ENCODE measurements around the gene APOBEC3B. TPM values are rescaled to one million over a fixed set of nuclear protein-coding genes. Genes with fewer than 3 reads are reported as not detected.
"Not testable (repeated sequence)": the region's sequence is repeated elsewhere in the genome, so short reads cannot be mapped to it uniquely, and the experiment has no call there.

Gene APOBEC3B
- polyA plus RNA-seq, 4 donors, result 5.9 to 7.5 (median 6.8) TPM

- no peak for DNase-seq (ENCODE audit: low read depth in 4 of 4, low spot score in 2 of 4)
These were observed 5.2 kb downstream of the APOBEC3B start for GRCh38 chr22:38987171-38987895.

DNA sequence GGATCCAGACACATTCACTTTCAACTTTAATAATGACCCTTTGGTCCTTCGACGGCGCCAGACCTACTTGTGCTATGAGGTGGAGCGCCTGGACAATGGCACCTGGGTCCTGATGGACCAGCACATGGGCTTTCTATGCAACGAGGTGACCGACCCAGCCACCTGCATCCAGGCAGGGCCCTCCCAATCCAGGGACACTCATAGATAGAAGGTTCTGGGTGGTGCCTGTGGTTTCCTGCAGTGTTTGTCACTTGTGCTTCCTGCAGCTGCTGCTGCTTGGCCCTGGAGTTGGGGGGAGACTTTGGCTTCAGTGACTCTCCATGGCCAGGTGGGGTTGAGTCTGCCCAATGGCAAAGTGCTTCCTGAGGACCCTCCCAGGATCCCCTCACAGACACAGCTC lies 7.3 kb downstream of the APOBEC3B start:
- DNase-seq (ENCODE audit: low read depth in 4 of 4, low spot score in 2 of 4), result no peak

- not testable (repeated sequence) for DNase-seq (ENCODE audit: low read depth in 4 of 4, low spot score in 2 of 4)
These were observed 10.8 kb downstream of the APOBEC3B start for GRCh38 chr22:38992871-38993371.

GRCh38 chr22:38996105-38996504 lies 14.0 kb downstream of the APOBEC3B start:
- DNase-seq (ENCODE audit: low read depth in 4 of 4, low spot score in 2 of 4), result no peak

GRCh38 chr22:38997518-38997917 lies 15.4 kb downstream of the APOBEC3B start:
- no peak for DNase-seq (ENCODE audit: low read depth in 4 of 4, low spot score in 2 of 4)

- peak in 1 of 4 donors; percentile 77 for DNase-seq (ENCODE audit: low read depth in 4 of 4, low spot score in 2 of 4)
These were observed 21.1 kb downstream of the APOBEC3B start for GRCh38 chr22:39003165-39003638.

DNA sequence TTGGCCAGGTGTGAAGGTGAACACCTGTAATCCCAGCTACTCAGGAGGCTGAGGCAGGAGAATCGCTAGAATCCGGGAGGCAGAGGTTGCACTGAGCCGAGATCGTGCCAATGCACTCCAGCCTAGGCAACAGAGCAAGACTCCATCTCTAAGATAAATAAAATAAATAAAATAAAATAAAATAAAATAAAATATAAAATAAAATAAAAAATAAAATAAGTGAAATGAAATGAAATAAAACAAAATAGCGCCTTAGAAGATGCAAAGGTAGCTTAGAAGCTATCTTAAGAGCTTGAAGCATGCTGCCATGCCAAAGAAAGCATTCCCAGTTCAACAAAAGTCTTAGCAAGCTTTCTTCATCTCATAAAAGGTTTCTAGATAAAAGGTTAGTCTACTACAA lies 25.0 kb downstream of the APOBEC3B start:
- no peak for DNase-seq (ENCODE audit: low read depth in 4 of 4, low spot score in 2 of 4)

DNA sequence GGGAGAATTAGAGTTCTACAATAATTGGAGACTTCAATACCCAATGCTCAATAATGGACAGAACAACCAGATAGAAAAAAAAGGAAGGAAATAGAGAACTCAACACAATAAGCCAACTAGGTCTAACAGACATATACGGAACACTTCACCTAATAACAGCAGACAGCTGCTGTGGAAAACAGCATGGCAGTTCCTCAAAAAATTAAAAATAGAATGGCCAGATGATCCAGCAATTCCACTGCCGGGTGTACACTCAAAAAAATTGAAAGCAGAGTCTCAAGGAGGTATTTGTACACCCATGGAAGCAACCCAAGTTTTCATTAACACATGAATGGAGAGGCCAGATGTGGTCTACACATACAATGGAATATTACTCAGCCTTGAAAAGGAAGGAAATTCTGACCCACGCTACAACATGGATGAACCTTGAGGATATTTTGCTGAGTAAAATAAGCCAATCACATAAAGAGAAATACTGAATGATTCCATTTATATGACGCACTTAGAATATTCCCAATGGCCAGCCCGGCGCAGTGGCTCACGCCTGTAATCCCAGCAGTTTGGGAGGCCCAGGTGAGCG lies 26.2 kb downstream of the APOBEC3B start:
- not testable (repeated sequence) for DNase-seq (ENCODE audit: low read depth in 4 of 4, low spot score in 2 of 4)

- no peak for DNase-seq (ENCODE audit: low read depth in 4 of 4, low spot score in 2 of 4)
These were observed 28.8 kb downstream of the APOBEC3B start for GRCh38 chr22:39010946-39011345.

- DNase-seq (ENCODE audit: low read depth in 4 of 4, low spot score in 2 of 4), result no peak
These were observed 30.7 kb downstream of the APOBEC3B start for GRCh38 chr22:39012533-39013511.

- not testable (repeated sequence) for DNase-seq (ENCODE audit: low read depth in 4 of 4, low spot score in 2 of 4)
These were observed 31.4 kb downstream of the APOBEC3B start for GRCh38 chr22:39013561-39013941.

GRCh38 chr22:39013942-39014722 lies 32.0 kb downstream of the APOBEC3B start, which contains the start of gene APOBEC3C:
APOBEC3C (plus strand) TSS chr22:39014257; CDS start chr22:39014363, 106 bp downstream.
- peak in 1 of 4 donors; percentile 34 for DNase-seq (ENCODE audit: low read depth in 4 of 4, low spot score in 2 of 4)

DNA sequence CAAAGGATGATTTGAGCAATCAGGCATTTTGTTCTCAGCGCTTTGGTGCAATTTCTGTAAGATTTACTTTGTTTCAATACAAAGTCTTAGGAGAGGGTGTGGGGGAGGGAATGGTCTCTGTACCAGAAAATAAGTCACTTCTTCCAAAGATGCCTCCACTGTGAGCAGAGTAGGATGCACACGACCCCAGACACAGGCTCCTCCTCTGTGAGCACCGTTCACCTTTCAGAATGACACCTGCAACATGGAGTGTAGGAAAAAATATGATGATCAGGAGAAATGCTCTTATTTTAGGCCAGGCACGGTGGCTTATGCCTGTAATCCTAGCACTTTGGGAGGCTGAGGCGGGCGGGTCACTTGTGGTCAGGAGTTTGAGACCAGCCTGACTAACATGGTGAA lies 32.6 kb downstream of the APOBEC3B start:
- not testable (repeated sequence) for DNase-seq (ENCODE audit: low read depth in 4 of 4, low spot score in 2 of 4)

GRCh38 chr22:39016592-39016991 lies 34.4 kb downstream of the APOBEC3B start:
- no peak for DNase-seq (ENCODE audit: low read depth in 4 of 4, low spot score in 2 of 4)

DNA sequence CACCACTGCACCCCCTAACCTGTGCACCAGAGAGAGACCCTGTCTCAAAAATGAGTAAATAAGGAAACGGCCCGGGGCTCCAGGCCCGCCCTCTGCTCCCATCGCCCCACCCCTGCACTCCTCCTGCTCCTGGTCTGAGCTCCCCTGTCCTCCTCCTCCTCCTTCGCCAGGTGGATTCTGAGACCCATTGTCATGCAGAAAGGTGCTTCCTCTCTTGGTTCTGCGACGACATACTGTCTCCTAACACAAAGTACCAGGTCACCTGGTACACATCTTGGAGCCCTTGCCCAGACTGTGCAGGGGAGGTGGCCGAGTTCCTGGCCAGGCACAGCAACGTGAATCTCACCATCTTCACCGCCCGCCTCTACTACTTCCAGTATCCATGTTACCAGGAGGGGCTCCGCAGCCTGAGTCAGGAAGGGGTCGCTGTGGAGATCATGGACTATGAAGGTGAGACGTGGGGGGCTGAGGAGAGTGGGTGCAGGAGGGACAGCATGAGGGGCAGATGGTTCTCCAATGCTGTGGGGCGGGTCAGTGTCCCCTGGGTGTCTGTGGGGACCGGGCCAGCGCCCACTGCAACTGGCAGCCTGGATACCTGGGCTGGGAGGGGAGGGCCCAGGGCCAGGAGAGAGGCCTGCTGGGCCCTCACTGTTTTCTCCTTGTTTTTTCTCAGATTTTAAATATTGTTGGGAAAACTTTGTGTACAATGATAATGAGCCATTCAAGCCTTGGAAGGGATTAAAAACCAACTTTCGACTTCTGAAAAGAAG lies 35.6 kb downstream of the APOBEC3B start:
- DNase-seq (ENCODE audit: low read depth in 4 of 4, low spot score in 2 of 4), result no peak

- not testable (repeated sequence) for DNase-seq (ENCODE audit: low read depth in 4 of 4, low spot score in 2 of 4)
These were observed 38.0 kb downstream of the APOBEC3B start for GRCh38 chr22:39020021-39020651.

- no peak for DNase-seq (ENCODE audit: low read depth in 4 of 4, low spot score in 2 of 4)
These were observed 39.6 kb downstream of the APOBEC3B start for GRCh38 chr22:39021552-39022250.
